Measurements from ENCODE around the gene IDH3A.
"Not testable (repeated sequence)": the region's sequence is repeated elsewhere in the genome, so short reads cannot be mapped to it uniquely, and the experiment has no call there.

Gene IDH3A

DNA sequence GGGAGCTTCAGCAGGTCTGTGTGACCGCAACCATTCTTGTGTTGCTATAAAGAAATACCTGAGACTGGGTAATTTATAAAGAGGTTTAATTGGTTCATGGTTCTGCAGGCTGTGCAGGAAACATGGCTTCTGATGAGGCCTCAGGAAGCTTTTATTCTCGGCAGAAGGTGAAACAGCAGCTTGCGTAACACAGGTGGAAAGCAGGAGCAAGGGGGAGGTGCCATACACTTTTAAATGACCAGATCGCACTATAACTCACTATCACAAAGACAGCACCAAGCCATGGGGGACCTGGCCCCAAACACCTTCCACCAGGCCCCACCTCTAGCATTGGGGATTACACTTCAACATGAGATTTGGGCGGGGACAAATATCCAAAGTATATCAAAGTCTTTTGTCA lies 9.6 kb upstream of the IDH3A start:
- H3K27ac Mint-ChIP-seq: no peak overlapping the region
- no peaks in the 10 kb centered on the region for H3K4me1 Mint-ChIP-seq
- CTCF ChIA-PET: interaction anchor here (1.0 to 2.4 kb wide), 5 partner anchors 8 to 101 kb away, joined by 3 to 11 read pairs (median 4); partner anchors contain the start of gene CIB2
- H3K36me3 Mint-ChIP-seq: no peaks in the 10 kb centered on the region
- no peak for DNase-seq
- H3K9me3 Mint-ChIP-seq: no peaks in the 10 kb centered on the region
- H3K27me3 Mint-ChIP-seq: peaks cover 16% of the 10 kb centered on the region
- no peak overlapping the region for H3K4me3 Mint-ChIP-seq

DNA sequence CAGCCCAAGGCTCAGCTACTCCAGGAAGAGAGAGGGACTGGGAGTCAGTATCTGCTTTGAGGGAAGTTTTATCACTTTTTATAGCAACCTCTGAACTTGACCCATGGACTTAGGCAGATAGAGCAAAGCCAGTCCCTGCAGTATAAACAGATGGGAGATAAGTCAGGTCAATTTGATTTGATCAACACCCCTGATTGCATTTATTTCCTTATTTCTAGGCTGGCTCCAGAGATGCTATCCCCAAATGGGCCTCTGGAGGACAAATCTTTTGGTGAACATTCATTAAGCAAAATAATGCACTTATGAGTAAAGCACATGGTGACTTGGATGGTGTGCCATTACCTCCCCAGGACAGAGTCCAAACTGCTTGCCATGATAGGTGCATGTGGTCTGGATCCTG lies 8.9 kb upstream of the IDH3A start:
- no peak overlapping the region for H3K27ac Mint-ChIP-seq
- no peaks in the 10 kb centered on the region for H3K36me3 Mint-ChIP-seq
- CTCF ChIA-PET: interaction anchor here (1.0 to 2.4 kb wide), 2 partner anchors 9 to 55 kb away, joined by 3 to 11 read pairs; partner anchors contain the start of gene CIB2
- peaks cover 16% of the 10 kb centered on the region for H3K27me3 Mint-ChIP-seq
- no peaks in the 10 kb centered on the region for H3K4me1 Mint-ChIP-seq
- no peaks in the 10 kb centered on the region for H3K9me3 Mint-ChIP-seq
- no peak for DNase-seq
- no peak overlapping the region for H3K4me3 Mint-ChIP-seq

GRCh38 chr15:78142332-78142731 lies 6.8 kb upstream of the IDH3A start:
- Mint-ChIP-seq H3K27ac (no peak overlapping the region), H3K27me3 (peaks cover 9% of the 10 kb centered on the region), H3K36me3 (no peaks in the 10 kb centered on the region), H3K9me3 (no peaks in the 10 kb centered on the region), H3K4me3 (no peak overlapping the region), H3K4me1 (peaks cover 3% of the 10 kb centered on the region)
- DNase-seq: no peak
- CTCF ChIA-PET: no interaction called here

DNA sequence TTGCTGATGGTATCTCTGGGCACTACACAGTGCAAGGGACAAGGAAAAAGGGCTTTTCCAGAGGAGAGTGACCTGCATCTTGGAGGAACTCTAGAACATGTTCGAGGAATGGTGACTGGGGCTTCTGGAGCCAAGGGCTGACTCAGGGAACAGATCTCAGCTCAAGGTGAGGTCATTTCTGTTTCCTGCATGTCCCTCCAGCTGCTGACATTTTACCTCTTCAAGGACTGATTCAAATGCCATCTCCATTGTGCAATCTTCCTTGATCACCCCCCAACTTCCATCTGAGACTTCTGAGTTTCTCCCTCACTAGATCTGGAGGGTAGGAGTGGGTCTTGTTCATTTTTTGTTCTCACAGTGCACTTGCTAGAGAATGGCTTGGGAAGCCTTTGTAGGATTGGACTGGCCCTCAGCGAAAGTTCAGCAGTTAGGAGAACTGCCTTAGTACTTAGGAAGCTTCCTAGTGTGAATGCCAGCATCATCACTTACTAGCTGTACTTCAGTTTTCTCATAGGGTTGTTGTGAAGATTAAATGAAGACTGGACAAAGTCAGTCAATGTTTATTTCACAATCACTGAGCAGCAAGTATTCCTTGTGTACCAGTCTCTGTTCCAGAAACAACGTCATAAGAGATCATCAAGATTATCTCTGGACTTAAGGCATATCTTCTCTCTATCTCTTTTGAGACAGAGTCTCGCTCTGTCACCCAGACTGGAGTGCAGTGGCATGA lies 2.6 kb upstream of the IDH3A start:
- CTCF ChIA-PET: interaction anchor here (1.2 to 1.7 kb wide), 2 partner anchors 31 to 49 kb away, joined by 3 to 7 read pairs; no protein-coding TSS in a partner anchor
- no peak overlapping the region for H3K27ac Mint-ChIP-seq
- H3K9me3 Mint-ChIP-seq: no peaks in the 10 kb centered on the region
- no peaks in the 10 kb centered on the region for H3K27me3 Mint-ChIP-seq
- peaks cover 35% of the 10 kb centered on the region for H3K4me1 Mint-ChIP-seq
- peaks cover 6% of the 10 kb centered on the region for H3K36me3 Mint-ChIP-seq
- no peak for DNase-seq
- H3K4me3 Mint-ChIP-seq: no peak overlapping the region

DNA sequence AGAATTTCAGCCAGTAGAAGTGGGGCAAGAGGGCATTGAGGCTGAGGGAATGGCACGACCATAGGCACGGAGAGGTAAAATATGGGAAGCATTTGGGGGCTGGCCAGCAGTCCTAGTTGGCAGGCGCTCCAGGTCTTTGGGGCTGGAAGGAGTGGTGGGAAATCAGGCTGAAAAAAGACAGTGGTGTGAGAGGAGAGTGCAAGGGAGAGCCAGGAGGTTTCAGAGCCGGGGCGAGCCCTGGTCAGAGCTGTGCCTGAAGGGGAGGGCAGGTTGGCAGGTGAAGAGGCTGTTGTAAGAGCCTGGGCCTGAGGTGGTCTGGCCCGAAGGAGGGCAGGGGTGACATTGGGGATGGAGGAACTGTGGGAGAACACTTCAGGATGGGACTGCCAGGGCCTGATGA lies 1.6 kb upstream of the IDH3A start:
- CTCF ChIA-PET: interaction anchor here (1.2 to 1.7 kb wide), 5 partner anchors 8 to 93 kb away, joined by 3 to 7 read pairs (median 4); no protein-coding TSS in a partner anchor
- Mint-ChIP-seq H3K27ac (no peak overlapping the region), H3K4me3 (peak overlapping the region; percentile 6), H3K36me3 (peaks cover 6% of the 10 kb centered on the region), H3K9me3 (no peaks in the 10 kb centered on the region), H3K4me1 (peaks cover 37% of the 10 kb centered on the region), H3K27me3 (no peaks in the 10 kb centered on the region)
- no peak for DNase-seq

DNA sequence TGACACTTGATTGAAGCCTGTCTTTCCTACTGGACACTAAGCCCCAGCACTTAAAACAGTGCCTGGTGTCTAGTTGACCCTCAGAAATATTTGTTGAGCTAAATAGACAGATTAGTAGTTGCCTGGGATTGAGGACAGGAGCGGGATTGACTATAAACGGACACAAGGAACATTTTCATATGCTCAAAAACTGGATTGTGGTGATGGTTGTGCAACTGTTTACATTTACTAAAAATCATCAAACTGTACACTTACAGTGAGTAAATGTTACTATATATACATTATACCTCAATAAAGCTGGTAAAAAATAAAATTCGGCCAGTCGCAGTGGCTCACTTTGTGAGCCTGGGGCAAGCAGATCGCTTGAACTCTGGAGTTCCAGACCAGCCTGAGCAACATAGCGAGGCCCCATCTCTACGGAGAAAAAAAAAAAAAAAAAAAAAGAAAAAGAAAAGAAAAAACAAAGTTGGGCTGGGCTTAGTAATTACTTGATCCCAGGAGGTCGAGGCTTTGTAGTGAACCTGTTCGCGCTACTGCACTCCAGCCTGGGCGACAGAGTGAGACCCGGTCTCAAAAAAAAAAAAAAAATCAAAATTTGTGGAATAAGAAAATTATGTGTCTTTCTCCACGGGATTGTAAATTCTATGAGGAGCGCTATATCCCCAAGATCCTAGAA lies 632 bp upstream of the IDH3A start:
- peaks cover 46% of the 10 kb centered on the region for H3K4me1 Mint-ChIP-seq
- H3K27ac Mint-ChIP-seq: peak overlapping the region; percentile 88
- CTCF ChIA-PET: interaction anchor here (0.8 to 2.9 kb wide), 8 partner anchors 9 to 189 kb away, joined by 3 to 11 read pairs (median 4); no protein-coding TSS in a partner anchor

GRCh38 chr15:78149805-78150751 lies 916 bp downstream of the IDH3A start:
- H3K4me3 Mint-ChIP-seq: peak overlapping the region; percentile 90
- H3K27ac Mint-ChIP-seq: peak overlapping the region; percentile 86
- DNase-seq: no peak
- CTCF ChIA-PET: interaction anchor here (1.6 to 2.9 kb wide), 2 partner anchors 26 to 45 kb away, joined by 4 to 11 read pairs; no protein-coding TSS in a partner anchor
- peaks cover 15% of the 10 kb centered on the region for H3K36me3 Mint-ChIP-seq
- no peaks in the 10 kb centered on the region for H3K27me3 Mint-ChIP-seq
- no peaks in the 10 kb centered on the region for H3K9me3 Mint-ChIP-seq
- H3K4me1 Mint-ChIP-seq: peaks cover 48% of the 10 kb centered on the region

More for the DNA sequence above, 632 bp upstream of the IDH3A start:
- Mint-ChIP-seq H3K27me3 (no peaks in the 10 kb centered on the region), H3K9me3 (no peaks in the 10 kb centered on the region), H3K4me3 (peak overlapping the region; percentile 86), H3K36me3 (peaks cover 15% of the 10 kb centered on the region)
- DNase-seq: no peak

- Mint-ChIP-seq H3K36me3 (peaks cover 18% of the 10 kb centered on the region), H3K4me3 (peak overlapping the region; percentile 90), H3K4me1 (peaks cover 48% of the 10 kb centered on the region)
- DNase-seq, H3K27me3 Mint-ChIP-seq, H3K9me3 Mint-ChIP-seq, H3K27ac Mint-ChIP-seq: not testable (repeated sequence)
- CTCF ChIA-PET: interaction anchor here (1.6 to 2.9 kb wide), 2 partner anchors 25 to 44 kb away, joined by 4 to 11 read pairs; no protein-coding TSS in a partner anchor
These were observed 1.9 kb downstream of the IDH3A start for GRCh38 chr15:78151075-78151474.

DNA sequence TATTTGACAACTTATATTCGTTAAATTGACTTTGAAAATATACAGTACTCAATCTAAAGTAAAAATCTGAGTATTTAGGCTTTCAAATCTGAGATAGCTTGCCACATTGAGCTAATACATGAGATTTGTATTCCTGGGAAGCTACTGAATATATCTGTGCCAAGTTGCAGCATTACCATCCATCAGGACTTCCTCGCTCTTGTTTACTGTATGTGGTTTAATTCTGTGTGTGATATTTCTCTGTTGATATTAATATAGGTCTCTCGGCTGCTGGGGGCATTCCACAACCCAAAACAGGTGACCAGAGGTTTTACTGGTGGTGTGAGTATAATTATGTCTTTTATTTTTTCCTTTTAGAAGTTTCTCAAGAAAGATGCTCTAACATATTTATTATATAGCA lies 5.8 kb downstream of the IDH3A start:
- Mint-ChIP-seq H3K27ac (no peak overlapping the region), H3K9me3 (no peaks in the 10 kb centered on the region)
- CTCF ChIA-PET: interaction anchor here (0.6 to 1.5 kb wide), 4 partner anchors 22 to 1551 kb away, joined by 3 to 4 read pairs (median 3); partner anchors contain the start of gene CIB2

DNA sequence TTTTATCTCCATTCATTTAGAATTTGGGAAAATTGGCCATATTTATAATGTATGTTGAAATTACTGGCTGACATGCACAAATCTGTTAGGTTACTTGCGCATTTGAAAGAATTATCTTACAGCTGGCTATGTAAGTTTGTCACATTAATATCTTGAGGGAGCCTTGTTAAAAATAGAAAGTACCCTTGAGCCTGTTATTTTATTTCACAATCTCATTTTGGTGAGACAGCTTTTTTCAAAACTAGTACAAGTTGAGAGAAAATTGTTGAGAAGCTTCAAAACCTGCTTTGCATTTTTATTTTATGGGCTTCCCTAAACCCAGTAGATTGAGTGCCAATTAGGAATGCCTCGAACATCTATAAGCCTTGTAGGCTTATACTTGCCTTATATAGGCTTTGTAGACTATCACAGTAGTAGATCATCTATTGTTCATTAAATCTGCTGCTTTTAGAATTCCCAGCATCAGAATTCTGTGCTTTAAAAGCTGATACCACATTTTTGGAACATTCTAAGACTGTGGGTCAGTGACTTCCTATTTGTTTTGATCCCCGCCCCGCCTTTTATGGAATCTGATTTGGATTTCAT lies 6.3 kb downstream of the IDH3A start:
- no peaks in the 10 kb centered on the region for H3K9me3 Mint-ChIP-seq
- peaks cover 22% of the 10 kb centered on the region for H3K4me1 Mint-ChIP-seq
- DNase-seq: no peak
- peaks cover 37% of the 10 kb centered on the region for H3K36me3 Mint-ChIP-seq
- H3K27me3 Mint-ChIP-seq: no peaks in the 10 kb centered on the region
- H3K4me3 Mint-ChIP-seq: no peak overlapping the region
- no peak overlapping the region for H3K27ac Mint-ChIP-seq
- CTCF ChIA-PET: interaction anchor here (0.6 to 1.5 kb wide), 5 partner anchors 20 to 1550 kb away, joined by 3 to 4 read pairs (median 3); partner anchors contain the start of gene CIB2

More for the DNA sequence above, 5.8 kb downstream of the IDH3A start:
- no peaks in the 10 kb centered on the region for H3K27me3 Mint-ChIP-seq
- H3K36me3 Mint-ChIP-seq: peaks cover 35% of the 10 kb centered on the region
- peaks cover 27% of the 10 kb centered on the region for H3K4me1 Mint-ChIP-seq
- no peak overlapping the region for H3K4me3 Mint-ChIP-seq
- no peak for DNase-seq

GRCh38 chr15:78156653-78157052 lies 7.5 kb downstream of the IDH3A start:
- no peaks in the 10 kb centered on the region for H3K27me3 Mint-ChIP-seq
- CTCF ChIA-PET: interaction anchor here (0.9 to 1.2 kb wide), 3 partner anchors 19 to 43 kb away, joined by 4 read pairs; no protein-coding TSS in a partner anchor
- peaks cover 33% of the 10 kb centered on the region for H3K36me3 Mint-ChIP-seq
- peaks cover 14% of the 10 kb centered on the region for H3K4me1 Mint-ChIP-seq
- no peak overlapping the region for H3K4me3 Mint-ChIP-seq
- H3K27ac Mint-ChIP-seq: no peak overlapping the region
- DNase-seq: no peak
- H3K9me3 Mint-ChIP-seq: no peaks in the 10 kb centered on the region

- Mint-ChIP-seq H3K27ac (no peak overlapping the region), H3K27me3 (no peaks in the 10 kb centered on the region), H3K4me3 (no peak overlapping the region), H3K4me1 (peaks cover 20% of the 10 kb centered on the region), H3K36me3 (peaks cover 39% of the 10 kb centered on the region), H3K9me3 (no peaks in the 10 kb centered on the region)
- DNase-seq: no peak
- CTCF ChIA-PET: interaction anchor here (0.9 to 1.4 kb wide), 3 partner anchors 38 to 44 kb away, joined by 4 read pairs; no protein-coding TSS in a partner anchor
These were observed 8.0 kb downstream of the IDH3A start for GRCh38 chr15:78157203-78157602.

DNA sequence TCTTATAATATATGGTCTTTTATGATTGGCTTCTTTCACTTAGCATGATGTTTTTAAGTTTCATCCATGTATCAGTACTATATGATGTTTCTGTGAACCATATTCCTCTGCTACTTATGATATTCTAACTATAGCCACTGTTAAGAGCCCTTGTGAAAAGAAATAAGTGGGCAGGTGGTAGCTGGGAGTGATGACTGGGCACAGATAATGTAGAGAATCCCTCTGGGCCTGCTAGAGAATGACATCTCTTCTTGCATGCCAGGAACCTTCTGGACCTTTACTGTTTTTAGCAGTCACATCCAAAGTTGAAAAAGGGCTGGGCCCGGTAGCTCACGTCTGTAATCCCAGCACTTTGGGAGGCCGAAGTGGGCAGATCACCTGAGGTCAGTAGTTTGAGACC lies 10.2 kb downstream of the IDH3A start:
- H3K4me3 Mint-ChIP-seq: no peak overlapping the region
- no peak overlapping the region for H3K27ac Mint-ChIP-seq
- H3K9me3 Mint-ChIP-seq: no peaks in the 10 kb centered on the region
- H3K36me3 Mint-ChIP-seq: peaks cover 43% of the 10 kb centered on the region
- CTCF ChIA-PET: interaction anchor here (0.6 kb wide), 1 partner anchor 120 kb away, joined by 4 read pairs; no protein-coding TSS in a partner anchor
- H3K4me1 Mint-ChIP-seq: peaks cover 12% of the 10 kb centered on the region
- no peak for DNase-seq
- H3K27me3 Mint-ChIP-seq: no peaks in the 10 kb centered on the region

Measured in activated naive CD4-positive, alpha-beta T cell treated with anti-CD3 and anti-CD28 coated beads, Interleukin-2, amount 10 ng/mL, durations not matched to agents 7 days and 5 days (primary cell).